HG03442 (cell line): Measurements from ENCODE around the gene CAMK2A.

Experiments used
- ATAC-seq: cut with Tn5 transposase; IDR thresholded peaks from one replicate; pipeline ENCODE4 v1.9.1; 2021; ENCODE audit warnings: mild to moderate bottlenecking, moderate library complexity; ENCODE audit not compliant: unreplicated experiment

The CAMK2A gene

DNA sequence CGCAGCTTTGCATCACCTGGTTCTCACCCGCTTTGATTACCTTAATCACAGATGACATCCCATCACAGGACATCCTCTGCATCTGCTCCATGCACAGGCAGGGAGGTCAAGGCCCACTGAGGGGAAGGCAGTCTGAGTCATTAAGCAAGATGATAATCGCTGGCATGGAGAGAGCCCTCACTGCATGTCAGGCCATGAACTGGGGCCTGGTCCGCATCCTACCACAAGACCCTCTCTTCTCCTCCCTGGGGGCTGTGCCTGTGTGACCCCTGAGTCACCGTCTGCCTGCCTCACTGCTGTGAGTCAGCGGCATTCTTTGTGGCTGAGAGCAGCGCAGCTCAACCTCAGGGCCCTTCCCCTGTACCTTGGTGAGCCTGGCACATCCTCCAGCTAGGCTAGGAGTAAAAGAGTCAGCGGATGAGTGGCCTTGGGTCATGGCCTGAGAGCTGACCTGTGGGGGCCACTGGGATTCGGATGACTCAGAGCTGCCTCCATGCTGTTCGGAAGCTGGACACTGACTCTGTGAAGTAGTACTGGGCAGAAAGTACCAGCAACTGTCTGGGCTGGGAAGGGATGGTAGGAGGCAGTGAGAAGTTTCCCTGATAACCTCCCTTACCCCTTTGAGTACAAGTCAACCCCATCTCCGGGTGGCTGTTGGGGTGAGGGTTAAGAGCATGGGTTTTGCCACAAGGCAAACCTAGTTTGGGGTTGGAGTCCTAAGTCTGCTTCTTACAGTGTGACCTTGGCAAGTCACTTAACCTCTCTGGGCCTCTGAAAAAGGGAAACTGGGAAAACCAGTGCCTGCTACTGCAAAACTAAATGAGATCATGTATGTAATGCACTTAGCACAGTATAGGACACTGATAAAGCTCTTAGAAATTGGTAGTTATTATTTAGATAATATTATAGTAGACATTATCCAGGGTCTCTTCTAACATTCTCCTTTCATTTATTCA lies 27.8 kb upstream of the CAMK2A start:
- peak; percentile 50 for ATAC-seq

DNA sequence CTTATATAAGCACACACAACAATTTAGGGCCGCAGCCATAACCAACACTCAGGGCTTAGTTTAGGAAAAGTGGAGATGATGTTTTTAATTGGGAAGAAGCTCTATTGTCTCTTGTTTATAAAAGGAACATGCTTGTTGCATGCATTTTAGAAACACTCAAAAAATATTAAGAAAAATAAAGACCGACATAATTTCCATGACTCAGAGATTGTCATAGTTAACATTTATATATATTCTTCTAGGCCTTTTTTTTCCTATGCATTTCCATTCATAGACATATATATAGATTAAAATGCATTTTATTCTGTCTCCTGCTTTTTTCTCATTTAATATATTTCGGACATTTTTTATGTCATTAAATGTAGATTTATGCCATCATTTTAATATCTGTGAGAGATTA lies 26.7 kb upstream of the CAMK2A start:
- ATAC-seq: no peak

DNA sequence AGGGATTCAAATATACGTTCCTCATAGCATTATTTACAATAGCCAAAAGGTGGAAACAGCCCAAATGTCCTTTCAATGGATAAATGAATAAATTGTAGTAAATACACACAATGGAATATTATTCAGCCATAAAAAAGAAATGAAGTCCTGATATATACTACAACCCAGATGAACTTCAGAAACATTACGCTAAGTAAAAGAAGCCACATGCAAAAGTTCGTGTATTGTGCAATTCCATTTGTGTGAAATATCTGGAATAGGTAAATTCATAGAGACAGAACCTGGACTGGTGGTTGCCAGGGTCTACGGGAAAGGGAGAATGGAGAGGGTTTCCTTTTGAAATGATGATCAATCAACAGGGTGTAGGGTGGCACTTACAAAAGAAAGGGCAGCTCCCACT lies 25.7 kb upstream of the CAMK2A start:
- ATAC-seq: no peak

DNA sequence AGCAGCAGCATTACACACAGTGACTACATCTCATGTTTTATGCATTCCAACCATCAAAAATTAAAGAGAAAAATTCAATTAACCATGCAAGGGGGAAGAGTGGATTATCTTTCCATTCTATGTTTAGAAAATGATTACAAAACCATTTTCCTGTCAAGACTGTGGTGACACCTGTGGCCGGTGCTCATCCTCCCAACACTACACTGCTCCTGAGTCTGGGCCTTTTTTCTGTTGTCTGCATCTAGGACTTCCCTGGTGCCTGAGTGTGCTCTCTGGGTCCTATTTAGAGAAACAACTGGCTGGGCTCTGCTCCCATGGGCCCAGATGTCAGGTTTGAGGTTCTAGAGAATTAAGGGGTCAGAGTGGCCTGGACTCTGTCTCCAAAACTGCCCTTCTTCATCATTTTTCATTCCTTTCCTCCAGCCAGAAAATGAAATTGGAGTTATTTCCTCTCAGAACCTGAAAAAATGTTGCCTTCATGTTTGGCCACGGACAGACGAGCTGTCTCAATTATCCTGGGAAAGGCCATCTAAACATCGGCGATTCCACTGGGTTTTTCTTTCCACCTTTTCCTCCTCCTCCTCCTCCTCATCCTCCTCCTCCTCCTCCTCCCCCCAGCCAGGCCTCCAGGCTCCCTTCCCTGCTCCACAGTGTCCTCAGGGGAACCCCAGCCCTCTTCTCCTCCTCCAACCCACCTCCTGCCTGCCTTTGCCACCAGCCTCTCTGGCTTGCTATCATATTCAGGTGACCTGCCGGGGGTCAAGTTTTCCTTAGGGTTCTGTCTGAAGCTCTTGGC lies 24.5 kb upstream of the CAMK2A start:
- no peak for ATAC-seq

DNA sequence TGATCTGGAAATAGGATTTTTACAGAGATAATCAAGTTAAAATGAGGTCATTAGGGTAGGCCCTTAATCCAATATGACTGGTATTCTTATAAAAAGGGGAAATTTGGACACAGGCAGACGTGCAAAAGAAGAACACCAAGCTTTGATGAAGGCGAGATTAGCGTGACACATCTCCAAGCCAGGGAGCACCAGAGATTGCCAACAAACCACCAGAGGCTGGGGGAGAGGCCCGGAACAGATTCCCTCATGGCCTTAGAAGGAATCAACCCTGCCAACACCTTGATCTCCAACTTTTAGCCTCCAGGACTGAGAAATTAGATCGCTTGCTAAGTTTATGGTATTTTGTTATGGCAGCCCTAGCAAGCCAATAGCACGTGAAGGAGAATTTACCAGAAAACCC lies 23.9 kb upstream of the CAMK2A start:
- ATAC-seq: no peak

DNA sequence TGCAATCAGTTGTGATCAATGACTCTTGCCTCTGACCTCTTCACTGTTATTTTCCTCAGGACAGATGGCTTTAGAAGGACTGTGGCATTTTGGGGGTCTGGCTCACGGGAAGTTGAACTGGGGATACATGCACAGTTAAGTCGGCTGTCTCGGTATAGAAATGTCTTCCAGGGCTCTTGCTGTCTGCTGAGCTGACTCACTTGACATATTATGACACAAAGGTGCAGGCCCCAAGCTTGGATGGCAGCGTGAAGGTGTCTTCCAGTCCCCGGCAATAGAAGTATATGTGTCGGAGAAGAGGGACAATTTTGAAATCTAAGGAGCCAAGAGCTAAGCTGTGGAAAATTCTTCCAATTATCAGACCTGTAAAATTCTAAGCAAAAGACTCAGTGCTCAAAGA lies 22.9 kb upstream of the CAMK2A start:
- ATAC-seq: no peak

DNA sequence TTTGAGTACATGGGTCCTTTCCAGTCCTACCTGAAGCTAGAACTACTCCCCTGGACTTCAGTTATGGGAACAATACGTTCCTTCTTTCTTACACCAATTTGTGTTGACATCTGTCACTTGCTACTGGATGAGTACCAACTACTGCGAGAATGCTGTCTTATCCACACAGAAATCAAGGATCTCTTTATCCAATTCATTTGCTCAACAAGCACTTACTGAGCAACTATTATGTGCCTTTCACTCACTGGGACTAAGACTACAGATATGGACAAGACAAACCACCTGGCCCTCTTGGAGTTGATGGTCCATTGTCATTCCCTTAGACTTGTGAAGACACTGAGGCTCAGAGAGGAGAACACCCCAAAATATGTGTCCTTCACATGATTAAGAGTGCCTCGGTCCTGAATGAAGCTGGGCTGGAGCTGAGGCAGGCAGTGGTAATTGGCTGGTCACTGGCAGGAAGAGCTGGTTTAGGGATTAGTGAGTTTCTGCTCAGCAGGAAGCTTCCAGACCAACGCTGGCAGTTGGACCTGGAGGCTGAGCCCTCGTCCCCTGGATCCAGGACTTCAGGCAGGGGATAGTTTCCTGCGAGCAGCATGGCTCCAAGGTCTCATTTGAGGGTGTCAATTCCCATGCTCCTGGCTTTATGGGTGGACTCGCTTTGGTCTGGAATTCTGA lies 21.6 kb upstream of the CAMK2A start:
- ATAC-seq: no peak

DNA sequence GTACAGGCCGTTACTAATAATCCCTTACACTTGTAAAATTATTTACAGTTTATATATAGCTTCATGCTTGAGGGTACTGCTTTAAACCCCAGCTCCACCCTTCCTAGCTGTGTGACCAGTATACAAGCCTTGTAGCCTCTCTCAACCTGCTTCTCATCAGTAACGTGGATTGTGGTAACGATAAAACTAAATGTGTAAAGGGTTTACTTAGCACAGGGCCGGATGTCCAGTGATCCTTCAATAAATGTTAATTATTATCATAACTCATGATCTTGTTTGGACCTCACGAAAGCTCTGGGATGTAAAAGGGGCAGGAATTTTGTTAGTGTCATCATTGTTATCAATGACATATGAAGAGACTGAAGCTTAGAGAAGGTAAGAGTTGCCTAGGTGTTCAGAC lies 20.7 kb upstream of the CAMK2A start:
- no peak for ATAC-seq

DNA sequence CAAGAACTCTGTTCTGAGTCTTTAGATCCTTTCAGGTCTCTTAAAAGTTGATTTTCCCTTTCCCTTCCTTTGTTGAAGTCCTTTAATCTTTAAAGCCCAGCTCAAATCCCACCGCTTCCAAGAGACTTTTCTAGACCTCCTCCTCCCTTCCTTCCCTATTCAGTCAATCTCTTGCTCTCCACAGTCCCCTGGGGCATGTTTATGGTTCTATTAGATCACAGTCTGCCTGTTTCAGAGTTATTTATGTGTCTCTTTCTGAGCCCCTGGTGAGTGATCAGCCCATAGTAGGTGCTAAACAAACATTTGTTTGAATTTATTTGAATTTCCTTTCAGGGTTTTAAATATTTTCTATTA lies 20.3 kb upstream of the CAMK2A start:
- no peak for ATAC-seq

DNA sequence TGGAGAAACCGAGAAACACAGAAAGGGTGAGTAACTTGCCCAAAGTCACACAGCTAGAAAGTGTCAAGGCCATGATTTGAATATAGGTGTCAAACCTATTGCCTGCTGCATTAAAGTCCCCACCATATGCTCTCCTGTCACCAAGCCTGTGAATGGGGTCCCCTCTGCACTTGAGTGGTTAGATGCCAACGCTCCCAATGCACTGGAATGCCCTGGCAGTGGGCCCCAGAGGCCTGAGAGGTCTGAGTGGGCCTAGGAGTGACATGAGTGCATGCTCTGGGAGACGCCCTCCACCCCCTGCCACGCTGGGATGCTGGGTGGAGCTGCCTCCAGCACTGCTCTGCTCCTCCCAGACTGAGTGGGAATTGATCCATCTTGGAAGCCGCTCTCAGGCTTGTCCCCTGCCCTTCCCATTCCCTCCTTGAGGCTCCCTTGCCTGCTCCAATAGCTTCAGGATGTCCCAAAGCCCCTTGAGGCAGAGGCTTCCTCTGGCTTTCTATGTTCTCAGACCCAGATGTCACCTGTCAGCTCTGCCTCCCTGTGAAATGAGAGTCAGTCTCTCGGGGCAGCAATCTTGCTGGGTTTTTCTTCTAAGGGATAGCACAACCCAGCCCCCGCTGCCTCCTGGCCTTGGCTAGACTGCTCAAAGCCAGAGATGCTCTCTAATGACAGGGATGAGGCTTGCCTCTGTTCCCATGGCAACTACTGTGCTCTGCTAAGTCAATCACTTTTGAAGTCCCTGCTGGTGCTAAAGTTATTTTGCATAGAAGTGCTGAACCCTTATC lies 19.7 kb upstream of the CAMK2A start:
- no peak for ATAC-seq

DNA sequence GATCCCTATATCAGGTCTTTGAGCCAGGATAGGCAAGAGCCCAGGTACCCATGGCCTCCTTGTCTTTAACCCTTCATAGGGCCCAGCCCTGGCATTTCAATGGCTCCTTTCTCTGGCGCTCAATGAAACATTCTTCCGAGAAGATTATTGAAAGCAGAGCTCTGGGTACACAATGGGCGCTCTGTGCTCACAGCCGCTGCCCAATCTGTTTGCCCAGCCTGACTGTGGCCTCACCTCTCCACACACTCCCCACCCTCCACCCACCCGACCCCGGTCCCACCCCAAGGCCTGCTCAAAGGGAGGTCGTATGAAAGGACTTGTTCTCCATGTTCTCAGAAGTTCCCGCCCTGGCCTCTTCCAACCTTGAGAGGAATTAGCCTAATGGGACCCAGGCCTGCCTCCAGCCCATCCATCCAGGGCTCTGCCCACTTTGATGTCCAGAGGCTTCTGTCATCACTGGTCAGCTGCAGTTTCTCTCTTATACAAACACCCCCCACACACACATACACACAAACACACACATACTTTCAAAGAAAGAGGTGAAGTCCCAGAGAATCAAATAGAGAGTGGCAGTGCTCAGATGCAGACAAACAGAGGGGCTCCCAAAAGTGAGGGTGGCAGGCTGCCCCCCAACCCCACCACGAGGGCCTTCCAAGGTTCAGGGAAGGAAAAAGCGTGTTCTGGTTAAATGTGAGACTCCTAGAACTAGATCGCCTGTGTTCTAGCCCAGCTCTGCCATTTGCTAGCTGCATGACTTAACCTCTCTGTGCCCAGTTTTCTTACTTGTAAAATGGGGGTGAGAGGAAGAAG lies 18.2 kb upstream of the CAMK2A start:
- no peak for ATAC-seq

DNA sequence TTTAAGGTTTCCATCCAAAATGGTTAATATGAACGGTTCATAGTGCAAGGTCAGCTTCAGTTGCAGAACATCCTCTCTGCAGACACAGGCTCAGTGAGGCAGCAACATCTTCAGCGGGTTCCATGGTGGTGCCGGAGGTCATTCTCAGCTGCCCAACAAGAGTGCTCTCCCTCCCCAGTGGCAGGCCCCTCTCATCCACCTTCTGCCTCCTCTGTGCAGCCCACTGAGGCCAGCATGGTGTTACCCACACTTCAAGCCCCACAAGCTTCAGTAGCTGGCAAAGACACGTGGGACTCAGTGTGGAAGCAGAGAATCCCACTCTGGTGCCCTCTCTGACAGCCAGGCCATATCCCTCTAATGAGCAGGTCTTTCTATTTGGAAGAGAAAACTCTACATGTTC lies 17.2 kb upstream of the CAMK2A start:
- ATAC-seq: no peak

DNA sequence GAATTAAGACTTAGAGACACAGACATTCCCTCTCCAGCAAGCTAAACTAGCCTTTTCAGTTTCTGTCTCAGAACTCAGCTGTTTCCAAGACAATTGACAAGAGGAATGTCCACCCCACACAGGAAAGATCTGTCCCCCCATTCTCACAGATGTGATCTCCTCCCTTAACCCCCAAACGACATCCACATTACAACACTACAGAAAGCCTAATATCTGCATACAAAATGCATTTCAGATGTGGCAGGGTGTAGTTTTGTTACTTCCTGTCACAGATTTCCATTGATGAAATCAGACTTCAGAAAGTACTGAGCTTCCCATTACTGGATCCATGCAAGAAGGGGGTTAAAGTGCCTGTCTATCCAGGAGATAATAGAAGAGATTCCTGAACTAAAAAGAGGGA lies 16.0 kb upstream of the CAMK2A start:
- no peak for ATAC-seq

DNA sequence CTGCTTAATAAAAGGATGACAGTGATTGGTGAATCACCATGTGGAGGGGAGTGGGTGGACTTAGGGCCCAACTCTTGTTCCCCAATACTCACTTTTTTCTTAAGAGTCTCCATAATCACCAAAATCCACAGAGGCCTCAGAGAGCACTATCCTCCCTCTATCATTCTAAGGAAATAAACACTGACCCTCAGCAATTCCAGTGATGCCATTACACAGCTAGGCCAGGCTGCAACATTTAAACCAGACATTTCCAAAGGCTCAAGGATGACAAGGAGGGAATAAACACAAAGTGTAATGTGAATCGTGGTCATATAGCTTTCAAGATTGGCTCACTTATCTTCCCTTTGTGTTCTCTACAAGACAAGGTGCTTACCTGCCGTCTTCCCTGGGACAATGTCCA lies 15.5 kb upstream of the CAMK2A start:
- no peak for ATAC-seq

DNA sequence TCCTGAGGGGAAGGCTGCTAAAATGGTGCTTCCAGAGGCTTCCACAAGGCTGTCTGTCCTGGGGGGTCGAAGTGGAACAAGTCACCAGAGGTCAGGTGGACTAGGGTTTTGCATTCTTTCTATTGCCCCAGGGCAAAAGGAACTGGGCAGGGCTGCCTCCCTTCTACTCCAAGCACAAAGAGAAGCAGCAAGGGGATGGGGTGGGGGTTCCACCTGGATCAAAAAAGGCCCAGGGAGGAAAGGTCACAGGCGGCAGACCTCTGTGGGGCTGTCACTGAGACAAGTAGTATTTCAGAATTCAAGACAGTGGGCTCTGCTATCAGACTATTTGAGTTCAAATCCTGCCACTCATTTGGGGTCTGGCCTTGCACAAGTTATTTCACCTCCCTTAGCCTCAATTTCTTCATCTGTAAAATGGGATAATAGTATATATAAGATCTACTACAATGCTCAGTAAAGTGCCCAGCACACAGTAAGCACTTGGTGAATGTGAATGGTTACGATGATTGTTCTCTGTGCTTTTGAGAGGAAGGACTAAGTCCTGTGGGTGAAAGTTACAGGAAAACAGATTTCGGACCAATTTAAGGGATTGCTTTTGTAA lies 15.0 kb upstream of the CAMK2A start:
- ATAC-seq: no peak

DNA sequence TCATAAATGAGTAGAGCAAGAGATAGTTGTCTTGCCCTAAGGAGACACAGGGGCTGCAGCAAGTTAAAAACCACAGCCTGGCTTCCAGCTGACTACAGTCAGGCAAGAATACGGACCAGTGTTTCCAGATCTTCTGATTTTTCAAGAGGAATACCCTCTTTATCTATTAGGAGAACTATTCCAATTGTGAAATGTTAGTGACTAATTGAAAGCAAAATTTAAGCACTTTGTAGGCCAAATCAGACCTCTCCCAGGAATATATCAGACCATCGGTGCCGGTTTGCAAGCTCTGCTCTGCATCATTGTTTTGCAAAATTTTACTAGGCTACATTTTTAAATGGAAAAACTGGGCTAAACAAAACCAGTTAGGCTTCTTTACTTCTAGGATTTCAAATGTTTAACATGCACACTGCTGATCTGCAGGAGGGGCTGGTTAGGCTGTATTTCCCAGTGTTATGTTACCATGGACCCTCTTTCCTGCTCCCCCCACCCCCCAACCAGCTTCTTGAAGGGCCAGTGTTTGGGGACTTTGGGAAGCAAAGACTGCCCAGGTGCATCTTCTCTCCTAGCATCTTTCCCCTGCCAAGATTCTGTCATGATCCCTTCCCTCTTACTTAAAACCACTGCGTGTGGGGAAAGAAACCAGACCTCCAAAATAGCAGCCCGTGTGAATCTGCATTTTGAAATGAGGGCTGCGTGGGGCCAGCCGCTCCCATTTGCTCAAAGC lies 14.2 kb upstream of the CAMK2A start:
- ATAC-seq: no peak

DNA sequence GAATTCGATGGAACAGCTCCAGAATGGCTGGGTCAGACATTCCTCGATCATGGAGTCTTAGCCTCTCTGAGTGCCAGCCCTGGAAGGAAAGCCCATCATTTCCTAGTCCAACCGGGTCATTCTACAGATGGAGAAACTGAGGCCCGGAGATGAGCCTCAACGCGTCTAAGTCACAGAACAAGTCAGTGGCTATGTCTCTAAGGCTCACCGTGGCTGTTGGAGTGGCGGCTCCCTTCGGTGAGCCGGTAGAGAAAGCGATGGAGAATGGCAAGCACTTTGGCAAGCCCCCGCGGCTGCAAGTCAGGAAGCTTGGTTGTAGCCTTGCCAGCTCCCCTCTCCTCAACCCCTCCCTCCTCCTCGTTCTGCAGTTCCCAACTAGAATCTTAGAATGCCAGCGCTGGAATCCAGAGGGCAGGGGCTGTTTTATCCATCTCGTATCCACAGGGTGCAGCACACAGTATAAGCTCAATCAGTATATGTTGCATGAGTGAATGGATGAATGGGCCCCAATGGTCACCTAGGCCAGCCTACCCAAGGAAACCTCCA lies 13.6 kb upstream of the CAMK2A start:
- no peak for ATAC-seq

DNA sequence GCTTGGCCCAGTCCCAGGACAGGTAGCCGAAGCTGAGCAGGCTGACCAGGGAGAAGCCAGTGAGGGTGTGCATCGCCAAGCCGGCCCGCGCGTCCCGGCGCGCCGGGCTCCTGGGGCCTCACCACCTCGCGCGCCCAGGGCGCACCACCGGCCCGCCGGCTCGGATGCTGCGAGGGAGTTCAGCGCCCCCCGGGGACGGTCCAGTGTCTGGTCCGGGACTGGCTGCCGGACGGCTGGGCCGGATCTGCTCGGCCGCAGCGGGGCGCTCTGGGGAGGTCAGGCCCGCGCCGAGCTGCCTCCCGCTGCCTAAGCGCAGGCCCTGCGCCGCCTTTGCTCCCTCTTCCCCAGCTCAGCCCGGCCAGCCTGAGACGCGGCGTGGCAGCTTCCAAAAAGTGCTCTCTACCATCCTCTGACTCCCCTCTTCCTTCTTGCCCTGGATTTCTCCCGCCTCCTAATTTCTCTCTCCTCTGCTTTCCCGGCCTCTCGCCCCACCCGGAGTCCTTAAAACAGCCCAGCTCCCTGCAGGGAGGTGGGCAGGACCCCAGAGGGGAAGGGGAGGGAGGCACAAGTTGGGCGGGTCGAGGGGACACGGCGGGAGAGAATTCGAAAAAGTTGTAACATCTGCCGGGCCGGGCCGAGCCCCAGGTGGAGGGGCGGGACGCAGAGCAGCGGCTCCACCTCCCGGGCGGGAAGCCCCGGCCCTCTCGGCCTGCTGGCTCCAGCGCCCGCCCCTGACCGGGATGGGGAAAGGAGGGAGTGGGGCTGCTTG lies 12.9 kb upstream of the CAMK2A start, which contains the start of gene ARSI:
Gene ARSI (minus strand): TSS at position 605 of the 769 bp plus-strand sequence. CDS start 532 bp downstream, at position 73.
- no peak for ATAC-seq
